ENCODE measurements around the gene SLC37A1. TPM values are rescaled to one million over a fixed set of nuclear protein-coding genes. Genes with fewer than 3 reads are reported as not detected.

SLC37A1 gene
- total and polyA plus RNA-seq, 2 donors from 2014 or later: 3.4 to 21.8 TPM

GRCh38 chr21:42547001-42547905 is 33.6 kb downstream of the SLC37A1 start:
- H3K9ac ChIP-seq (ENCODE audit: low read length in 3 of 3): no peak overlapping the region
- intact Hi-C loops (cut with DNase I): no loop called here
- no peak overlapping the region for H3K4me3 ChIP-seq (ENCODE audit: low read length in 3 of 3)
- H3K27me3 ChIP-seq (ENCODE audit: control insufficient read depth, insufficient read depth, low read length): no peaks in the 10 kb centered on the region
- H3K4me1 ChIP-seq (ENCODE audit: control insufficient read depth in 2 of 3, insufficient read depth in 2 of 3, low read depth in 1 of 3, low read length in 3 of 3): no peaks in the 10 kb centered on the region
- H3K36me3 ChIP-seq (ENCODE audit: control insufficient read depth in 2 of 3, insufficient read depth in 3 of 3, low read length in 3 of 3): peaks cover 0 to 4% (median 0%) of the 10 kb centered on the region in 3 donors
- FAIRE-seq: no peak
- TF ChIP-seq CTCF (IDR thresholded peaks at IDR 0.05; ENCODE audit: borderline replicate concordance, extremely low read depth, insufficient read depth): no peak
- H3K27ac ChIP-seq (ENCODE audit: low read depth in 2 of 2, low read length in 2 of 2): no peak overlapping the region
- no peaks in the 10 kb centered on the region for H3K9me3 ChIP-seq (ENCODE audit: control insufficient read depth in 2 of 3, insufficient read depth in 1 of 3, low read length in 3 of 3)
- DNase-seq: peak in 2 of 5 donors; percentile 11 to 65

- intact Hi-C loops (cut with DNase I): no loop called here
- peak in 2 of 5 donors; percentile 36 to 55 for DNase-seq
These were observed 34.3 kb downstream of the SLC37A1 start for GRCh38 chr21:42547906-42548365.

GRCh38 chr21:42548687-42549406 is 35.2 kb downstream of the SLC37A1 start:
- no peak for DNase-seq
- no peaks in the 10 kb centered on the region for H3K9me3 ChIP-seq (ENCODE audit: control insufficient read depth in 2 of 3, insufficient read depth in 1 of 3, low read length in 3 of 3)
- TF ChIP-seq CTCF (IDR thresholded peaks at IDR 0.05; ENCODE audit: borderline replicate concordance, extremely low read depth, insufficient read depth): no peak
- H3K27me3 ChIP-seq (ENCODE audit: control insufficient read depth, insufficient read depth, low read length): no peaks in the 10 kb centered on the region
- H3K9ac ChIP-seq (ENCODE audit: low read length in 3 of 3): no peak overlapping the region
- intact Hi-C loops (cut with DNase I): no loop called here
- no peak for FAIRE-seq
- H3K36me3 ChIP-seq (ENCODE audit: control insufficient read depth in 2 of 3, insufficient read depth in 3 of 3, low read length in 3 of 3): peaks cover 0 to 2% (median 0%) of the 10 kb centered on the region in 3 donors
- H3K4me1 ChIP-seq (ENCODE audit: control insufficient read depth in 2 of 3, insufficient read depth in 2 of 3, low read depth in 1 of 3, low read length in 3 of 3): no peaks in the 10 kb centered on the region
- no peak overlapping the region for H3K27ac ChIP-seq (ENCODE audit: low read depth in 2 of 2, low read length in 2 of 2)
- H3K4me3 ChIP-seq (ENCODE audit: low read length in 3 of 3): no peak overlapping the region

More at GRCh38 chr21:42547906-42548365, 34.3 kb downstream of the SLC37A1 start:
- TF ChIP-seq CTCF (IDR thresholded peaks at IDR 0.05; ENCODE audit: borderline replicate concordance, extremely low read depth, insufficient read depth): no peak
- Histone ChIP-seq H3K36me3 (ENCODE audit: control insufficient read depth in 2 of 3, insufficient read depth in 3 of 3, low read length in 3 of 3) (peaks cover 0 to 4% (median 0%) of the 10 kb centered on the region in 3 donors), H3K9me3 (ENCODE audit: control insufficient read depth in 2 of 3, insufficient read depth in 1 of 3, low read length in 3 of 3) (no peaks in the 10 kb centered on the region), H3K4me1 (ENCODE audit: control insufficient read depth in 2 of 3, insufficient read depth in 2 of 3, low read depth in 1 of 3, low read length in 3 of 3) (no peaks in the 10 kb centered on the region), H3K27ac (ENCODE audit: low read depth in 2 of 2, low read length in 2 of 2) (no peak overlapping the region), H3K27me3 (ENCODE audit: control insufficient read depth, insufficient read depth, low read length) (no peaks in the 10 kb centered on the region), H3K4me3 (ENCODE audit: low read length in 3 of 3) (no peak overlapping the region), H3K9ac (ENCODE audit: low read length in 3 of 3) (no peak overlapping the region)
- FAIRE-seq: no peak

Measured in kidney (tissue), 14 donors.